Keratinocyte (primary cell): Measurements from ENCODE around the gene TOMM6. TPM values are rescaled to one million over a fixed set of nuclear protein-coding genes. Genes with fewer than 3 reads are reported as not detected.

Experiments
- DNase-seq: peaks from one replicate; pipeline ENCODE4 v3.0.0-alpha.2; 2011; ENCODE audit warnings: low read depth, missing footprints, low spot score
- FAIRE-seq: peaks from 2 replicates; lab custom pipeline; 2011; peaks lifted over from hg19 to GRCh38; lab: Jason Lieb, UNC
- H2AFZ ChIP-seq: 2 replicates; pipeline ENCODE4 v1.6.0; 2012; ENCODE audit warnings: low read length, control low read depth, inconsistent platforms; ENCODE audit not compliant: control insufficient read depth
- H3K27ac ChIP-seq: 2 replicates; pipeline ENCODE4 v1.5.1; 2011; ENCODE audit warnings: low read length; ENCODE audit not compliant: control insufficient read depth, insufficient read depth
- H3K27me3 ChIP-seq: 3 replicates; pipeline ENCODE4 v1.6.0; 2011; ENCODE audit warnings: low read length; ENCODE audit not compliant: control insufficient read depth, insufficient read depth; ENCODE audit errors: extremely low read depth
- H3K36me3 ChIP-seq, 2 experiments: 2 replicates in 1 of 2; 3 replicates in 1 of 2; pipeline ENCODE4 v1.5.1; 2011; ENCODE audit warnings: low read length in 2 of 2, mild to moderate bottlenecking in 1 of 2; ENCODE audit not compliant: control insufficient read depth in 2 of 2, insufficient read depth in 2 of 2; ENCODE audit errors: extremely low read depth in 1 of 2
- H3K4me1 ChIP-seq: 3 replicates; pipeline ENCODE4 v1.5.1; 2011; ENCODE audit warnings: low read length; ENCODE audit not compliant: control insufficient read depth, insufficient read depth; ENCODE audit errors: extremely low read depth
- H3K4me2 ChIP-seq: 3 replicates; pipeline ENCODE4 v1.6.0; 2011; ENCODE audit warnings: low read depth, low read length; ENCODE audit not compliant: control insufficient read depth, insufficient read depth; ENCODE audit errors: extremely low read depth
- H3K4me3 ChIP-seq, 3 experiments: fragments of 200-600 bp in 1 of 3; sonication (generic) in 1 of 3; 2 replicates in 2 of 3; 3 replicates in 1 of 3; pipeline ENCODE4 v1.5.1; 2011 to 2016; ENCODE audit warnings: low read length in 3 of 3, mild to moderate bottlenecking in 3 of 3, control low read depth in 2 of 3, inconsistent platforms in 1 of 3, low read depth in 1 of 3, mixed read lengths in 1 of 3, mixed run types in 1 of 3, moderate library complexity in 1 of 3; ENCODE audit not compliant: control insufficient read depth in 2 of 3, insufficient read depth in 2 of 3; ENCODE audit errors: extremely low read depth in 1 of 3
- H3K79me2 ChIP-seq: 2 replicates; pipeline ENCODE4 v1.6.0; 2012; ENCODE audit warnings: low read length; ENCODE audit not compliant: control insufficient read depth, insufficient read depth
- H3K9ac ChIP-seq: 3 replicates; pipeline ENCODE4 v1.6.0; 2011; ENCODE audit warnings: low read length; ENCODE audit not compliant: control insufficient read depth, insufficient read depth; ENCODE audit errors: extremely low read depth
- H3K9me1 ChIP-seq: 3 replicates; pipeline ENCODE4 v1.6.0; 2011; ENCODE audit warnings: low read length; ENCODE audit not compliant: control insufficient read depth, insufficient read depth; ENCODE audit errors: extremely low read depth
- H3K9me3 ChIP-seq: 2 replicates; pipeline ENCODE4 v1.5.1; 2012; ENCODE audit warnings: low read depth, low read length; ENCODE audit not compliant: control insufficient read depth
- H4K20me1 ChIP-seq: 3 replicates; pipeline ENCODE4 v1.6.0; 2011; ENCODE audit warnings: low read length; ENCODE audit not compliant: control insufficient read depth, insufficient read depth; ENCODE audit errors: extremely low read depth
- CTCF ChIP-seq, 3 experiments: IDR thresholded peaks in 1 of 3; conservative IDR thresholded peaks in 1 of 3; optimal IDR thresholded peaks in 1 of 3; 2 replicates in 2 of 3; 3 replicates in 1 of 3; pipeline versions ENCODE3 to v1.5.1; 2011; ENCODE audit warnings: low read length in 3 of 3, mild to moderate bottlenecking in 3 of 3, moderate library complexity in 2 of 3, control low read depth in 1 of 3, inconsistent platforms in 1 of 3; ENCODE audit not compliant: insufficient read depth in 2 of 3; ENCODE audit errors: extremely low read depth in 1 of 3
- EZH2 ChIP-seq: IDR thresholded peaks from one replicate; pipeline ENCODE4 v1.6.1; 2012; ENCODE audit warnings: inconsistent platforms, mild to moderate bottlenecking, low read length, moderate library complexity
- dilution Hi-C: fragments of 300-500 bp; cut with MboI; formaldehyde crosslinking; loops from one replicate; pipeline ENCODE4 v1.7.0; 2020; ENCODE audit warnings: low sequenced_read_pairs; ENCODE audit not compliant: extremely low pct_ligation_motif_present
- polyA plus RNA-seq, 5 experiments: library from polyadenylated mRNA; depleted of rRNA in 3 of 5; stranded (reverse) in 3 of 5; stranded (forward) in 1 of 5; unstranded in 1 of 5; fragments of >200 nt; gene quantifications; 1 replicate in 1 of 5; 2 replicates in 3 of 5; 3 replicates in 1 of 5; pipeline versions ENCODE4 v1.2.1 to v1.2.3, GENCODE V29; 2011 to 2012; ENCODE audit warnings: missing spikeins in 2 of 5, low read depth in 1 of 5, low replicate concordance in 1 of 5

Gene TOMM6
- polyA plus RNA-seq, 1 donor (not counting 4 experiments of a cell fraction or from before 2014, with no cell fraction given), result 374 TPM

DNA sequence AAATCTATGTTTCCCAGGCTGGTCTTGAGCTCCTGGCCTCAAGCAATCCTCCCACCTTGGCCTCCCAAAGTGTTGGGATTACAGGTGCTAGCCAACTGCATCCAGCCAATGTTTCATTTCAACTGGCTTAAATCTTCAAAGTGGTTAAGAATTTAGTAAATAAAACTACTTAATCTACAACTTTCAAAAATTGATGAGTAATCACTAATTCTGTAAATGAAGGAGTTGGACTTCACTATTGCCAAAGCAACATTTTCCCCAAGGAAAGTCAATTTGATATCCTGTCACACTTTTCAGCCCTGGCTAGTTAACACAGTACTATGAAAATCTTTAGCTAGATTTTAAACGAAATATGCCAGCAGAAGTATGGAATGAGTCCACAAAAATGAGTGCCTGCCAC is 3.8 kb downstream of the TOMM6 start:
- Histone ChIP-seq H3K27ac (no peak overlapping the region), H3K4me3 (no peak overlapping the region), H3K4me1 (peaks cover 5% of the 10 kb centered on the region), H3K79me2 (peaks cover 17% of the 10 kb centered on the region), H3K9me1 (no peaks in the 10 kb centered on the region), H3K9me3 (no peaks in the 10 kb centered on the region), H3K4me2 (no peak overlapping the region), H4K20me1 (no peaks in the 10 kb centered on the region), H2AFZ (no peak overlapping the region), H3K36me3 (peaks cover 16 to 18% of the 10 kb centered on the region in 2 experiments), H3K27me3 (no peaks in the 10 kb centered on the region), H3K9ac (no peak overlapping the region)
- dilution Hi-C loops, result no loop called here
- no peak for TF ChIP-seq CTCF (optimal IDR thresholded peaks at IDR 0.05 in 1 of 3, IDR thresholded peaks at IDR 0.05 in 1 of 3, conservative IDR thresholded peaks at IDR 0.05 in 1 of 3; ENCODE audit: extremely low read depth in 1 of 3, insufficient read depth in 2 of 3, low read length in 3 of 3)
- TF ChIP-seq EZH2, result no peak
- FAIRE-seq (no peak), DNase-seq (no peak)

DNA sequence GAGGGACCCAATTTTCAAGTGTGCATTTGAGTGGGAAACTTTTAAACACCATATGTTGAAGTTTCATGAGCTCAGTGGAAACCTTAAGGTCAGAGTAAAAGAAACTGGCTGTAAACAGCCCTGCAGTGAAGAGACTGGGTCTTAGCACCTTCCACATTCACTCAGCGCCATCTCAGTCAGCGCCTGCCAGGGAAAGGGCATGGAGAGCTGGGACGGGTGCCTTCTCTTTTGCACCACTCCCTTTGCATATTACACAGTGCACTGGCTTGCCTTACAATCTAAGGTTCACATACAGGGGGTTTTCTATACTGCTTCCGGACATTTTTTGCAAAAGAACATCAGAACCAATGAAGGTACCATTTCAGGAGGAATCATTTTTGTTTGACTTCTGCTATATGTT is 4.5 kb downstream of the TOMM6 start:
- TF ChIP-seq EZH2 (no peak), CTCF (optimal IDR thresholded peaks at IDR 0.05 in 1 of 3, IDR thresholded peaks at IDR 0.05 in 1 of 3, conservative IDR thresholded peaks at IDR 0.05 in 1 of 3; ENCODE audit: extremely low read depth in 1 of 3, insufficient read depth in 2 of 3, low read length in 3 of 3) (no peak)
- FAIRE-seq (no peak), DNase-seq (no peak)
- H3K9me1 ChIP-seq, result no peaks in the 10 kb centered on the region
- no peaks in the 10 kb centered on the region for H3K9me3 ChIP-seq
- no peak overlapping the region for H3K4me3 ChIP-seq
- peaks cover 5% of the 10 kb centered on the region for H3K4me1 ChIP-seq
- H3K9ac ChIP-seq, result no peak overlapping the region
- no peaks in the 10 kb centered on the region for H4K20me1 ChIP-seq
- peaks cover 17% of the 10 kb centered on the region for H3K79me2 ChIP-seq
- dilution Hi-C loops, result no loop called here
- no peak overlapping the region for H3K27ac ChIP-seq
- no peaks in the 10 kb centered on the region for H3K27me3 ChIP-seq
- no peak overlapping the region for H3K4me2 ChIP-seq
- H3K36me3 ChIP-seq, result peaks cover 18% of the 10 kb centered on the region in 2 experiments
- H2AFZ ChIP-seq, result no peak overlapping the region
